Upper lobe of left lung (tissue), 6 donors: Measurements from ENCODE around the gene CDK15. TPM values are rescaled to one million over a fixed set of nuclear protein-coding genes. Genes with fewer than 3 reads are reported as not detected.

Experiments used
- ATAC-seq, 2 donors: fragments of 200-7000 bp; cut with Tn5 transposase; one replicate each; pipeline ENCODE4 v1.9.1; 2022; ENCODE audit warnings: mild to moderate bottlenecking in 2 of 2, moderate library complexity in 2 of 2; ENCODE audit not compliant: low FRiP score in 2 of 2
- DNase-seq, 2 donors: peaks; one replicate each; pipeline ENCODE4 v3.0.0-alpha.2; 2019 to 2020
- H3K27ac ChIP-seq, 4 donors: fragments of 200-600 bp; sonication (generic); one replicate each; pipeline ENCODE4 v1.5.1; 2016 to 2019
- H3K27me3 ChIP-seq, 4 donors: fragments of 200-600 bp; sonication (generic); one replicate each; pipeline ENCODE4 v1.5.1; 2017 to 2019
- H3K36me3 ChIP-seq, 4 donors: fragments of 200-600 bp; sonication (generic); one replicate each; pipeline ENCODE4 v1.5.1; 2016 to 2019
- H3K4me1 ChIP-seq, 4 donors: fragments of 200-600 bp; sonication (generic); one replicate each; pipeline ENCODE4 v1.5.1; 2018 to 2019
- H3K4me3 ChIP-seq, 4 donors: fragments of 200-600 bp; sonication (generic); one replicate each; pipeline ENCODE4 v1.5.1; 2017 to 2019; ENCODE audit warnings: mild to moderate bottlenecking in 2 of 4, moderate library complexity in 1 of 4
- H3K9me3 ChIP-seq, 4 donors: fragments of 200-600 bp; sonication (generic); one replicate each; pipeline ENCODE4 v1.5.1; 2018 to 2019
- EP300 ChIP-seq, 4 donors: sonication (generic); formaldehyde crosslinking; IDR thresholded peaks; one replicate each; pipeline ENCODE4 v1.5.1; 2017; ENCODE audit warnings: antibody characterized with exemption in 4 of 4, control low read depth in 2 of 4
- POLR2A ChIP-seq, 4 donors: fragments of 450-650 bp; IDR thresholded peaks; one replicate each; pipeline ENCODE4 v1.5.1; 2016 to 2017; ENCODE audit warnings: antibody characterized with exemption in 4 of 4, mild to moderate bottlenecking in 2 of 4
- POLR2AphosphoS5 ChIP-seq, 2 donors: sonication (generic); formaldehyde crosslinking; IDR thresholded peaks; one replicate each; pipeline ENCODE4 v1.5.1; 2017; ENCODE audit warnings: antibody characterized with exemption in 2 of 2
- WGBS, 2 donors: methylation state at CpG; one replicate each; pipeline ENCODE4 v1.1.5; 2017 to 2018; 5-methylcytosine and 5-hydroxymethylcytosine counted together
- total RNA-seq, 6 donors: library from RNA; depleted of rRNA in 4 of 6; stranded (reverse); fragments of >200 nt in 4 of 6; gene quantifications; one replicate each; pipeline versions ENCODE4 v1.1.0 to v1.2.1, GENCODE V29; 2016 to 2021
- TF ChIP-seq, protein P1 (sequence below), 6 experiments: fragments of 450-650 bp in 4 of 6; fragments of 200-600 bp in 2 of 6; sonication (generic) in 2 of 6; IDR thresholded peaks; one replicate each; pipeline ENCODE4 v1.5.1; 2016 to 2019; ENCODE audit warnings: antibody characterized with exemption in 6 of 6
- donor health status: DM: no; HTN: no; CAD: no; lungs with moderate emphysema.
- donor health status: DM: no; HTN: yes; CAD: no; lungs with severe emphysema.

CDK15 gene
- total RNA-seq, 6 donors from 2014 or later = 0.10 to 3.4 (median 1.3) TPM

DNA sequence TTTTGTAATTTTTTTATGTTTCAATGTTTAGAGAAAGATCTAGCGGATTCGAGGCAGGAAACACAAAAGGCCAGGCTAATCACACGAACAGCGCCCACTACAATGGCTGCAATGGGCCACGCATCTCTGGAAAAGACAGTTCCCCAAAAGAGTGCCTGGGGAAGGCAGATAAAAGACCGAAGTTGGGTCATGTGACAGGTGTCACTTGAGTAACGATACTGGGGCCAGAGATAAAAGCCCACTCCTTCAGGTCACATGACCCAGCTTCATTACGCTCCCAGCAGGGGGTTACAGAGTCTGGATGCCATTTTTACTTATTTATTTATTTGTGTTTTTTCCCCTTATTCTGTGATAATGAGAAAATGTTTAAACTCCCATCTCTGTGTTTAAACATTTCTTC lies 95.4 kb downstream of the CDK15 start:
- Histone ChIP-seq H3K4me3 (no peak overlapping the region), H3K9me3 (no peaks in the 10 kb centered on the region), H3K27me3 (no peaks in the 10 kb centered on the region), H3K36me3 (no peaks in the 10 kb centered on the region), H3K27ac (no peak overlapping the region), H3K4me1 (peaks cover 0 to 3% (median 0%) of the 10 kb centered on the region in 4 donors)
- ATAC-seq (no peak), DNase-seq (no peak)
- 40 to 53% methylated on average over 8 of the region's 8 CpGs for WGBS, 2 donors
- TF ChIP-seq EP300 (IDR thresholded peaks at IDR 0.05) = no peak
- no peak for TF ChIP-seq POLR2AphosphoS5 (IDR thresholded peaks at IDR 0.05)
- TF ChIP-seq, protein P1, sequence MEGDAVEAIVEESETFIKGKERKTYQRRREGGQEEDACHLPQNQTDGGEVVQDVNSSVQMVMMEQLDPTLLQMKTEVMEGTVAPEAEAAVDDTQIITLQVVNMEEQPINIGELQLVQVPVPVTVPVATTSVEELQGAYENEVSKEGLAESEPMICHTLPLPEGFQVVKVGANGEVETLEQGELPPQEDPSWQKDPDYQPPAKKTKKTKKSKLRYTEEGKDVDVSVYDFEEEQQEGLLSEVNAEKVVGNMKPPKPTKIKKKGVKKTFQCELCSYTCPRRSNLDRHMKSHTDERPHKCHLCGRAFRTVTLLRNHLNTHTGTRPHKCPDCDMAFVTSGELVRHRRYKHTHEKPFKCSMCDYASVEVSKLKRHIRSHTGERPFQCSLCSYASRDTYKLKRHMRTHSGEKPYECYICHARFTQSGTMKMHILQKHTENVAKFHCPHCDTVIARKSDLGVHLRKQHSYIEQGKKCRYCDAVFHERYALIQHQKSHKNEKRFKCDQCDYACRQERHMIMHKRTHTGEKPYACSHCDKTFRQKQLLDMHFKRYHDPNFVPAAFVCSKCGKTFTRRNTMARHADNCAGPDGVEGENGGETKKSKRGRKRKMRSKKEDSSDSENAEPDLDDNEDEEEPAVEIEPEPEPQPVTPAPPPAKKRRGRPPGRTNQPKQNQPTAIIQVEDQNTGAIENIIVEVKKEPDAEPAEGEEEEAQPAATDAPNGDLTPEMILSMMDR (IDR thresholded peaks at IDR 0.05) = no peak
- no peak for TF ChIP-seq POLR2A (IDR thresholded peaks at IDR 0.05)

DNA sequence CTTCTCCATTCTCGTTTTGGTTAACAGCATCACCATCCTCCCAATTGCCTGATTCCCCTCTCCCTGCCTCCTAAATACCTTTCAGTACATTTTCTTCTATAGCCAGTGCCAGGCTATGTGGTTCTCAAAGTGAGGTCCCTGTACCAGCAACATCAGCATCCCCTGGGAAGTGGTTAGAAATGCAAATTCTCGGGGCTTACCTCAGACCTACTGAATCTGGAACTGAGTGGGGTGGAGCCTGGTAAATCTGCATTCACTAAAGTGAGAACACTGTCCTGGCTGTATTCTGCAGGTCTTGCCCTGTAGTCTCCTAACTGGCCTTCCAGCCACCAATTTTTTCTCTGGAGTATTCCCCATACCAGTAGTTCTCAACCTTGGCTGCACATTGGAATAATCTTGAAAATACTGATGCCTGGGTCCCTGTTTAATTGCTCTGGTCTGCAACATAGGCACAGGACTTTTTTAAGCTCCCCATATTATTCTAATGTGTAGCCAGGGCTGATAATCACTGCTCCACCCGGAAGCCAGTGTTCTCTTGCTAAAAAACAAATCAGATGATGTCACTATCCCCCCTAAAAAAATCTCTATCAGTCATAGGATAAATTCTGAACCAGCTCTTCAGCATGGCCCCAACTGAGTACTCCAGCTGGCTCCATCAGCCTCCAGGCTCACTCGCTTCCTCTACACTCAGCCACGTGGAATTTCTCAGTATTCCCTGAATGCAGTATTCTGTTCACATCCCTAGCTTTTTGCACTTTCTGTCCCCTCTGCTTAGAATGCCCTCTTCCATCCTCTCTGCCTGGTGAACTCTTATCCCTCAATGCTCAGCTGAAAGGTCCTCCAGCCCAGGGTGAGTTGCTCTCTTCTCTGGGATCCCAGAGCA lies 98.4 kb downstream of the CDK15 start:
- peaks cover 0 to 3% (median 2%) of the 10 kb centered on the region in 4 donors for H3K4me1 ChIP-seq
- 52 to 66% methylated on average over 5 of the region's 5 CpGs for WGBS, 2 donors
- DNase-seq (no peak), ATAC-seq (no peak)
- no peaks in the 10 kb centered on the region for H3K27me3 ChIP-seq
- no peak overlapping the region for H3K4me3 ChIP-seq
- H3K27ac ChIP-seq = no peak overlapping the region
- TF ChIP-seq, protein P1 (IDR thresholded peaks at IDR 0.05) = no peak
- TF ChIP-seq POLR2A (IDR thresholded peaks at IDR 0.05) (no peak), POLR2AphosphoS5 (IDR thresholded peaks at IDR 0.05) (no peak), EP300 (IDR thresholded peaks at IDR 0.05) (no peak)
- H3K9me3 ChIP-seq = no peaks in the 10 kb centered on the region
- H3K36me3 ChIP-seq = no peaks in the 10 kb centered on the region

DNA sequence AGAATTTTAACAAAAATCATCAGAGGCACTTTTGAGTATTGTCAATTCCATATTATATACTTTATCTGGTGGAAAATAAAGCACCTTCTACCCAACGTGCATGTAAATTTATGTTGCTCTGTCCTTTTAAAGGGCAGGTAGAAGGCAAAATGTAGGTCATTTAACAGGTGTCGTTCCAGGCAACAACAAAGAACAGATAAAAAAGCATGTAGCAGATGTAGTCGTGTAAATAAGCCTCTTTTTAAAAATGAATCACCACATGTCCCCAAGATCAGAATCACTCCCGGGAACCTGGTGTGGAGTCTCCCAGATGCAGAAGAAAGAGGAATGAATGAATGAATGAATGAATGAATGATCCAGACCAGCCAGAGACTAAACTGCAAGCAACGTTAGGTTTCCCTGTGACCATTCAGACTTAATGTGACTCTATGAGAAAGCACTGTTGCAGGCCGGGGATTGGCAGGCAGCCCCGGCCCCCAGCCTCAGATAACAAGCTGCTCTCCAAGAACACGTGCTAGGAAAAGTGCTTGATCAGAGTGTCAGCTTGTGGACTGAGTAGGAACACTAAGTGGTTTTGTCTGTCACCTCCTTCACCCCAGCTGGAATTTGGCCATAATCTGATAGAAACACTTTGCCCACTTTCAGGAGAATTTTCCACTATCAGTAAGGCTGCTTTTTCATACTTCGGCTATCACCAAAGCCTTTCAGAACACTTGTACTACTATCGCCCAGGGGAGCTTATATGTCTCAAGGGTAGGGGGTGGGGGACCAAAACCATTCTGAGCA lies 100.6 kb downstream of the CDK15 start:
- WGBS, 2 donors = 38 to 42% methylated on average over 9 to 10 of the region's 10 CpGs
- ATAC-seq (no peak), DNase-seq (no peak)
- H3K36me3 ChIP-seq = no peaks in the 10 kb centered on the region
- no peaks in the 10 kb centered on the region for H3K27me3 ChIP-seq
- TF ChIP-seq, protein P1 (IDR thresholded peaks at IDR 0.05) = no peak
- TF ChIP-seq EP300 (IDR thresholded peaks at IDR 0.05) (no peak), POLR2AphosphoS5 (IDR thresholded peaks at IDR 0.05) (no peak), POLR2A (IDR thresholded peaks at IDR 0.05) (no peak)
- H3K9me3 ChIP-seq = no peaks in the 10 kb centered on the region
- H3K27ac ChIP-seq = no peak overlapping the region
- H3K4me1 ChIP-seq = peaks cover 0 to 7% (median 0%) of the 10 kb centered on the region in 4 donors
- no peak overlapping the region for H3K4me3 ChIP-seq

DNA sequence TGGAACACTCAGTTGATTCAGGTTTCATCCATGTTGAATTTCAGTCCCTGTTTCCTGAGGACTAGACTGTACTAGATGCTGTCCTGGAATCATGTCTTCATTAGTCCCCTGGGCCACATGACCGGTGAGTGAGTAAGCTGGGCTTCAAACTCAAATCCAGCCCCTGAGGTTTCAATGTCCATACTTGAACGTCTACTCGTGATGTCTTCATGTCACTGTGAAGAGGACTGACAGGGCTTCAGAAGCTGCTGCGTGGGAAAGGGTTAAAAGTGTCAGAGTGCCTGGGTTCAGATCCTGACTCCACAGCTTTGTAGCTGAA lies 101.2 kb downstream of the CDK15 start:
- H3K36me3 ChIP-seq = no peaks in the 10 kb centered on the region
- ATAC-seq = peak in 1 of 2 donors; percentile 22
- H3K27ac ChIP-seq = no peak overlapping the region
- no peak overlapping the region for H3K4me3 ChIP-seq
- H3K27me3 ChIP-seq = no peaks in the 10 kb centered on the region
- TF ChIP-seq POLR2AphosphoS5 (IDR thresholded peaks at IDR 0.05) (no peak), POLR2A (IDR thresholded peaks at IDR 0.05) (no peak), EP300 (IDR thresholded peaks at IDR 0.05) (no peak)
- TF ChIP-seq, protein P1 (IDR thresholded peaks at IDR 0.05) = no peak
- H3K4me1 ChIP-seq = peaks cover 0 to 7% (median 0%) of the 10 kb centered on the region in 4 donors
- no peaks in the 10 kb centered on the region for H3K9me3 ChIP-seq
- 59 to 74% methylated on average over 3 to 4 of the region's 4 CpGs for WGBS, 2 donors
- no peak for DNase-seq
